Stomach (tissue), 4 donors: ENCODE results near the gene BIRC6.

ENCODE experiments used
- POLR2AphosphoS5 ChIP-seq, 3 donors: sonication (generic); formaldehyde crosslinking; IDR thresholded peaks; one replicate each; pipeline ENCODE4 v1.6.1; 2016; ENCODE audit warnings: antibody characterized with exemption in 3 of 3
- TF ChIP-seq, protein P1 (sequence below), 7 experiments: fragments of 450-650 bp in 4 of 7; fragments of 200-600 bp in 3 of 7; sonication (generic) in 3 of 7; IDR thresholded peaks; one replicate each; pipeline ENCODE4 v1.5.1; 2016 to 2019; ENCODE audit warnings: antibody characterized with exemption in 7 of 7, control low read depth in 2 of 7, mild to moderate bottlenecking in 1 of 7

DNA sequence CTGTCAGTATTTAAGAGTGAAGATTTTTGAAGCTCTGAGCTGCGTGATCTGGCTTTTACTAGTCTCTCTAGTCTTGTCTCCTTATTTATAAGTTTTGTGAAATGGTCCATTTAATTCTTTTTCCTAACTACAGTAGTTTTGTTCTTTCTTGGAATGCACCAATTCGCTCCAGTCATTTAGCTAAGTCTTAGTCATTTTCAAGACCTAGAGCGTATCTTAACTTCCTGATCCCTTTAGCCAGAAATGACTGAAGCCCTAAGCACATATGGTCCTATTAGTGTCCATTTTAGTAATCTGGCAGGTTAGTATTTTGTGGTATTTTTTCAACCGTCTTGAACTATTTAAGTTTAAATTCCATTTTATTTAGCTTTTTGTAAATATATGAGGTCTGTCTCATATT is 3.6 kb downstream of the BIRC6 start:
- no peak for TF ChIP-seq POLR2AphosphoS5 (IDR thresholded peaks at IDR 0.05)
- TF ChIP-seq, protein P1, sequence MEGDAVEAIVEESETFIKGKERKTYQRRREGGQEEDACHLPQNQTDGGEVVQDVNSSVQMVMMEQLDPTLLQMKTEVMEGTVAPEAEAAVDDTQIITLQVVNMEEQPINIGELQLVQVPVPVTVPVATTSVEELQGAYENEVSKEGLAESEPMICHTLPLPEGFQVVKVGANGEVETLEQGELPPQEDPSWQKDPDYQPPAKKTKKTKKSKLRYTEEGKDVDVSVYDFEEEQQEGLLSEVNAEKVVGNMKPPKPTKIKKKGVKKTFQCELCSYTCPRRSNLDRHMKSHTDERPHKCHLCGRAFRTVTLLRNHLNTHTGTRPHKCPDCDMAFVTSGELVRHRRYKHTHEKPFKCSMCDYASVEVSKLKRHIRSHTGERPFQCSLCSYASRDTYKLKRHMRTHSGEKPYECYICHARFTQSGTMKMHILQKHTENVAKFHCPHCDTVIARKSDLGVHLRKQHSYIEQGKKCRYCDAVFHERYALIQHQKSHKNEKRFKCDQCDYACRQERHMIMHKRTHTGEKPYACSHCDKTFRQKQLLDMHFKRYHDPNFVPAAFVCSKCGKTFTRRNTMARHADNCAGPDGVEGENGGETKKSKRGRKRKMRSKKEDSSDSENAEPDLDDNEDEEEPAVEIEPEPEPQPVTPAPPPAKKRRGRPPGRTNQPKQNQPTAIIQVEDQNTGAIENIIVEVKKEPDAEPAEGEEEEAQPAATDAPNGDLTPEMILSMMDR (IDR thresholded peaks at IDR 0.05), result no peak
